ENCODE data around the gene ARHGAP18. TPM values are rescaled to one million over a fixed set of nuclear protein-coding genes. Genes with fewer than 3 reads are reported as not detected.

Gene ARHGAP18
- polyA plus RNA-seq, 1 of the 3 experiments (the other 2 are of a cell fraction) = 25.0 TPM

DNA sequence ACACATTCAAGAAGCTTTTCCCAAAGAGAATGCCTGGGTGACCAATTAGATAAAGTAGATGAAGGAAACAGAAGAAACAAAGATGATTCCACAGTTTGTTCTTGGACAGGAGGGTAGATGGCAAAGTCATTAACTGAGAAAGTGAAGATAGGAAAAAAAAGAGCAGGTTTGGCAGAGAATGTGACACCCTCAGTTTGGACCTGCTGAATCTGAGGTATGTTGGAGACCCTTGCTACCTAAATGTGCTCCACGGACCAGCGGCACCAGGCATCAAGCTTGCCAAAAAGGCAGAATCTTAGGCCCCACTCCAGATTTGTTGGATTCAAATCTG is 49.7 kb downstream of the ARHGAP18 start (continued):
- TF ChIP-seq, protein P1, sequence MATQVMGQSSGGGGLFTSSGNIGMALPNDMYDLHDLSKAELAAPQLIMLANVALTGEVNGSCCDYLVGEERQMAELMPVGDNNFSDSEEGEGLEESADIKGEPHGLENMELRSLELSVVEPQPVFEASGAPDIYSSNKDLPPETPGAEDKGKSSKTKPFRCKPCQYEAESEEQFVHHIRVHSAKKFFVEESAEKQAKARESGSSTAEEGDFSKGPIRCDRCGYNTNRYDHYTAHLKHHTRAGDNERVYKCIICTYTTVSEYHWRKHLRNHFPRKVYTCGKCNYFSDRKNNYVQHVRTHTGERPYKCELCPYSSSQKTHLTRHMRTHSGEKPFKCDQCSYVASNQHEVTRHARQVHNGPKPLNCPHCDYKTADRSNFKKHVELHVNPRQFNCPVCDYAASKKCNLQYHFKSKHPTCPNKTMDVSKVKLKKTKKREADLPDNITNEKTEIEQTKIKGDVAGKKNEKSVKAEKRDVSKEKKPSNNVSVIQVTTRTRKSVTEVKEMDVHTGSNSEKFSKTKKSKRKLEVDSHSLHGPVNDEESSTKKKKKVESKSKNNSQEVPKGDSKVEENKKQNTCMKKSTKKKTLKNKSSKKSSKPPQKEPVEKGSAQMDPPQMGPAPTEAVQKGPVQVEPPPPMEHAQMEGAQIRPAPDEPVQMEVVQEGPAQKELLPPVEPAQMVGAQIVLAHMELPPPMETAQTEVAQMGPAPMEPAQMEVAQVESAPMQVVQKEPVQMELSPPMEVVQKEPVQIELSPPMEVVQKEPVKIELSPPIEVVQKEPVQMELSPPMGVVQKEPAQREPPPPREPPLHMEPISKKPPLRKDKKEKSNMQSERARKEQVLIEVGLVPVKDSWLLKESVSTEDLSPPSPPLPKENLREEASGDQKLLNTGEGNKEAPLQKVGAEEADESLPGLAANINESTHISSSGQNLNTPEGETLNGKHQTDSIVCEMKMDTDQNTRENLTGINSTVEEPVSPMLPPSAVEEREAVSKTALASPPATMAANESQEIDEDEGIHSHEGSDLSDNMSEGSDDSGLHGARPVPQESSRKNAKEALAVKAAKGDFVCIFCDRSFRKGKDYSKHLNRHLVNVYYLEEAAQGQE (IDR thresholded peaks at IDR 0.05; ENCODE audit: low read depth, low read length) = no peak

DNA sequence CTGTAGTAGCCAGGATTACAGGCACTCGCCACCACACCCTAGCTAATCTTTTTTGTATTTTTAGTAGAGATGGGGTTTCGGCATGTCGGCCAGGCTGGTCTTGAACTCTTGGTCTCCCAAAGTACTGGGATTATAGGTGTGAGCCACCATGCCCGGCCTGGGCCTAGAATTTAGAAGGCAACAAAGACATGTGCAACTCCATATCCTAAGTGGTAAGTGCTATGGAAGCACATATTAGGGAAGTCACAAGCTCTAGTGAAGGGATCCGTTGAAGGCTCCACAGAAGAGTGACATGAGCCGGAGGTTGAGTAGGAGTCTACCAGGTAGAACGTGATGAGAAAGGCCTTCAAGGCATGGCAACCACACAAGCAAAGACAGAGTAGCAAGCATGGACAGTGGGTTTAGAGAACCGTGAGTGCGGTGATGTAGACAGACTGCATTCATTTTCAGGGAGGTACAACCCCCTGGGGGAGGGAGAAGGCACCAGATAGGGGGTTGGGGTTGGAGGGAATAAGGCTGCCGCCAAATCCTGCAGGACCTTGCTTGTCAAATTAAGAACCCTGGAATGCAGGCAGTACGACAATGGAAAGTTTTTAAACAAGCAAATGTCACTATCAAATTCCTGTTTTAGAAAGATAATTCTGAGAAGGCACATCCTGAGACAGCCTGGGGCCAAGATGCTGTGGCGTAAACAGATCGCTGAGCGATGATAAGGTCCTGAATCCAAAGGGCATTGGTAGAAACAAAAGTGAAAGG is 50.2 kb downstream of the ARHGAP18 start:
- CTCF ChIA-PET = no interaction called here
- POLR2A ChIA-PET = no interaction called here
- peak overlapping the region; percentile 67 for H3K4me2 ChIP-seq

DNA sequence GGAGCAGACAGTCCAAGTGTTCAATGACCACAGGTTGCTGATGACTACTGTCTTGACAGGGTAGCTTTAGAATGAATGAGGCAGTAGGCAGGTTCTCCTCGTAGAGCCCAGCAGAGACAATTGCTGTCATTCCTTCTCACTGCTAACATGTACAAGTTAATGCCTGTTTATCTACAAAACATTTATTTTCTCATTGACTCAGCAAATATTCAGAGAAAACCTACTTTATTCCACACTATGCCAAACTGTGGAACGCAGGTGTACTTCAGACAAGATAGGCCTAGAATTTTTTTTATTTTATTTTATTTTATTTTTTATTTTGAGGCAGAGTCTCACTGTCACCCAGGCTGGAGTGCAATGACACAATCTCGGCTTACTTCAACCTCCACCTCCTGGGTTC is 50.8 kb downstream of the ARHGAP18 start:
- peak overlapping the region in 1 of 2 experiments; percentile 67; a peak in 1 of 4 replicates for H3K27ac ChIP-seq (ENCODE audit: low read depth in 2 of 2, low read length in 1 of 2)
- no peak overlapping the region for H3K9ac ChIP-seq
- H3K9me3 ChIP-seq = no peaks in the 10 kb centered on the region
- no peak overlapping the region for H3K4me2 ChIP-seq
- peaks cover 23% of the 10 kb centered on the region for H3F3A ChIP-seq (replicated peaks; ENCODE audit: insufficient read depth)
- CTCF ChIA-PET = no interaction called here
- POLR2A ChIA-PET = no interaction called here
- H3K79me2 ChIP-seq (ENCODE audit: insufficient read depth) = peaks cover 98% of the 10 kb centered on the region
- no peak overlapping the region for H3K4me3 ChIP-seq (ENCODE audit: low read depth in 2 of 2, low read length in 1 of 2)
- DNase-seq = no peak
- 92% methylated on average over 3 of the region's 3 CpGs for WGBS (ENCODE audit: low lambda C conversion rate)
- H3K27me3 ChIP-seq (ENCODE audit: insufficient read depth) = no peaks in the 10 kb centered on the region
- no peak overlapping the region for H2AFZ ChIP-seq (ENCODE audit: low read depth)
- H3K4me1 ChIP-seq (ENCODE audit: control insufficient read depth in 1 of 2, insufficient read depth in 2 of 2, low read depth in 1 of 2, low read length in 1 of 2) = peaks cover 0 to 43% of the 10 kb centered on the region in 2 experiments; a peak in 2 of 4 replicates
- peaks cover 4% of the 10 kb centered on the region; the same call in 1 of the 2 replicates for H4K20me1 ChIP-seq (ENCODE audit: insufficient read depth)
- TF ChIP-seq, protein P2, sequence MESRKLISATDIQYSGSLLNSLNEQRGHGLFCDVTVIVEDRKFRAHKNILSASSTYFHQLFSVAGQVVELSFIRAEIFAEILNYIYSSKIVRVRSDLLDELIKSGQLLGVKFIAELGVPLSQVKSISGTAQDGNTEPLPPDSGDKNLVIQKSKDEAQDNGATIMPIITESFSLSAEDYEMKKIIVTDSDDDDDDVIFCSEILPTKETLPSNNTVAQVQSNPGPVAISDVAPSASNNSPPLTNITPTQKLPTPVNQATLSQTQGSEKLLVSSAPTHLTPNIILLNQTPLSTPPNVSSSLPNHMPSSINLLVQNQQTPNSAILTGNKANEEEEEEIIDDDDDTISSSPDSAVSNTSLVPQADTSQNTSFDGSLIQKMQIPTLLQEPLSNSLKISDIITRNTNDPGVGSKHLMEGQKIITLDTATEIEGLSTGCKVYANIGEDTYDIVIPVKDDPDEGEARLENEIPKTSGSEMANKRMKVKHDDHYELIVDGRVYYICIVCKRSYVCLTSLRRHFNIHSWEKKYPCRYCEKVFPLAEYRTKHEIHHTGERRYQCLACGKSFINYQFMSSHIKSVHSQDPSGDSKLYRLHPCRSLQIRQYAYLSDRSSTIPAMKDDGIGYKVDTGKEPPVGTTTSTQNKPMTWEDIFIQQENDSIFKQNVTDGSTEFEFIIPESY (IDR thresholded peaks at IDR 0.05; ENCODE audit: borderline replicate concordance, low read depth) = no peak
- TF ChIP-seq, protein P3, sequence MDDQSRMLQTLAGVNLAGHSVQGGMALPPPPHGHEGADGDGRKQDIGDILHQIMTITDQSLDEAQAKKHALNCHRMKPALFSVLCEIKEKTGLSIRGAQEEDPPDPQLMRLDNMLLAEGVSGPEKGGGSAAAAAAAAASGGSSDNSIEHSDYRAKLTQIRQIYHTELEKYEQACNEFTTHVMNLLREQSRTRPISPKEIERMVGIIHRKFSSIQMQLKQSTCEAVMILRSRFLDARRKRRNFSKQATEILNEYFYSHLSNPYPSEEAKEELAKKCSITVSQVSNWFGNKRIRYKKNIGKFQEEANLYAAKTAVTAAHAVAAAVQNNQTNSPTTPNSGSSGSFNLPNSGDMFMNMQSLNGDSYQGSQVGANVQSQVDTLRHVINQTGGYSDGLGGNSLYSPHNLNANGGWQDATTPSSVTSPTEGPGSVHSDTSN (IDR thresholded peaks at IDR 0.05) = no peak
- TF ChIP-seq FOSL2 (IDR thresholded peaks at IDR 0.05; ENCODE audit: borderline replicate concordance, low read depth) = no peak
- peaks cover 0 to 40% of the 10 kb centered on the region in 2 experiments for H3K36me3 ChIP-seq (replicated peaks in 1 of 2; ENCODE audit: control insufficient read depth in 1 of 2, insufficient read depth in 2 of 2, low read length in 1 of 2)
- H3K9me2 ChIP-seq = no peaks in the 10 kb centered on the region

More for the DNA sequence above, 50.2 kb downstream of the ARHGAP18 start:
- no peak for DNase-seq
- Histone ChIP-seq H3K27me3 (ENCODE audit: insufficient read depth) (no peaks in the 10 kb centered on the region), H3K79me2 (ENCODE audit: insufficient read depth) (peaks cover 98% of the 10 kb centered on the region), H3K9ac (peak overlapping the region; percentile 50; the same call in 1 of the 2 replicates), H3K27ac (ENCODE audit: low read depth in 2 of 2, low read length in 1 of 2) (peak overlapping the region; percentile 43 to 67; a peak in 3 of 4 replicates), H3K9me2 (no peaks in the 10 kb centered on the region), H2AFZ (ENCODE audit: low read depth) (no peak overlapping the region), H3F3A (replicated peaks; ENCODE audit: insufficient read depth) (peaks cover 23% of the 10 kb centered on the region), H3K9me3 (no peaks in the 10 kb centered on the region), H3K4me3 (ENCODE audit: low read depth in 2 of 2, low read length in 1 of 2) (peak overlapping the region; percentile 29 to 35; a peak in 3 of 4 replicates), H3K4me1 (ENCODE audit: control insufficient read depth in 1 of 2, insufficient read depth in 2 of 2, low read depth in 1 of 2, low read length in 1 of 2) (peaks cover 0 to 47% of the 10 kb centered on the region in 2 experiments; a peak in 2 of 4 replicates), H3K36me3 (replicated peaks in 1 of 2; ENCODE audit: control insufficient read depth in 1 of 2, insufficient read depth in 2 of 2, low read length in 1 of 2) (peaks cover 0 to 37% of the 10 kb centered on the region in 2 experiments), H4K20me1 (ENCODE audit: insufficient read depth) (peaks cover 4% of the 10 kb centered on the region; the same call in 1 of the 2 replicates)
- TF ChIP-seq JUND (IDR thresholded peaks at IDR 0.05) (no peak), GABPA (IDR thresholded peaks at IDR 0.05; ENCODE audit: low read depth) (no peak), TCF12 (IDR thresholded peaks at IDR 0.05) (no peak), RFX5 (IDR thresholded peaks at IDR 0.05; ENCODE audit: low read length) (no peak), MEF2A (IDR thresholded peaks at IDR 0.05; ENCODE audit: borderline replicate concordance, low read depth) (no peak), CHD2 (IDR thresholded peaks at IDR 0.05; ENCODE audit: low read length, partially characterized antibody) (no peak)
- TF ChIP-seq, protein P4, sequence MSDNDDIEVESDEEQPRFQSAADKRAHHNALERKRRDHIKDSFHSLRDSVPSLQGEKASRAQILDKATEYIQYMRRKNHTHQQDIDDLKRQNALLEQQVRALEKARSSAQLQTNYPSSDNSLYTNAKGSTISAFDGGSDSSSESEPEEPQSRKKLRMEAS (IDR thresholded peaks at IDR 0.05; ENCODE audit: low read depth) = no peak
- WGBS (ENCODE audit: low lambda C conversion rate) = 72% methylated on average over 14 of the region's 14 CpGs

Measured in SK-N-SH (cell line).